Placental epithelial cell (primary cell): ENCODE results near the gene SARM1. TPM values are rescaled to one million over a fixed set of nuclear protein-coding genes. Genes with fewer than 3 reads are reported as not detected.

Experiments used
- total RNA-seq: library from RNA; depleted of rRNA; stranded (reverse); fragments of >200 nt; gene quantifications from 2 replicates; pipeline ENCODE4 v1.2.3, GENCODE V29; 2012

Gene SARM1
- 1.8 and 4.7 TPM in 2 replicates for total RNA-seq

GRCh38 chr17:28371245-28372202 lies at the start of gene SARM1:
SARM1 (plus strand) TSS chr17:28371694; CDS start chr17:28372033, 339 bp downstream.

GRCh38 chr17:28335201-28335958 lies 36.1 kb upstream of the SARM1 start, which contains the start of the genes IFT20 and TNFAIP1:
IFT20 (minus strand) TSS chr17:28335472; CDS start chr17:28331985, 3,487 bp downstream.
TNFAIP1 (plus strand) TSS chr17:28335761; CDS start chr17:28339522, 3,761 bp downstream.

GRCh38 chr17:28357061-28357900 lies 14.2 kb upstream of the SARM1 start, which contains the start of gene POLDIP2:
POLDIP2 (minus strand) TSS chr17:28357527; CDS start chr17:28357448, 79 bp downstream.

GRCh38 chr17:28364665-28365363 lies 6.7 kb upstream of the SARM1 start, which contains the start of gene SEBOX:
SEBOX (minus strand) TSS chr17:28365199; CDS start chr17:28365151, 48 bp downstream.

GRCh38 chr17:28370035-28370743 lies 1.3 kb upstream of the SARM1 start, which contains the start of gene VTN:
VTN (minus strand) TSS chr17:28370307; CDS start chr17:28370203, 104 bp downstream.

GRCh38 chr17:28405632-28406472 lies 34.4 kb downstream of the SARM1 start, which contains the start of gene SLC46A1:
SLC46A1 (minus strand) TSS chr17:28406212; CDS start chr17:28406114, 98 bp downstream.

Other genes starting within 250 kb of the SARM1 start
- 11.8 and 11.9 TPM in 2 replicates for gene TMEM97, start 52.5 kb upstream of the SARM1 start, total RNA-seq
- gene IFT20, start 36.2 kb upstream of the SARM1 start, total RNA-seq, result 53.5 and 58.5 TPM in 2 replicates
- 38.5 and 72.3 TPM in 2 replicates for gene TNFAIP1, start 35.9 kb upstream of the SARM1 start, total RNA-seq
- 47.9 and 92.5 TPM in 2 replicates for gene POLDIP2, start 14.2 kb upstream of the SARM1 start, total RNA-seq
- gene SEBOX, start 6.5 kb upstream of the SARM1 start, total RNA-seq, result not detected in 2 replicates
- gene VTN, start 1.4 kb upstream of the SARM1 start, total RNA-seq, result under 0.01 and 0.54 TPM in 2 replicates
- gene SLC46A1, start 34.5 kb downstream of the SARM1 start, total RNA-seq, result 6.3 and 7.4 TPM in 2 replicates
- gene SLC13A2, start 102.0 kb downstream of the SARM1 start, total RNA-seq, result not detected in 2 replicates
- gene FOXN1, start 134.7 kb downstream of the SARM1 start, total RNA-seq, result not detected in 2 replicates
- gene UNC119, start 180.9 kb downstream of the SARM1 start, total RNA-seq, result 19.2 and 23.3 TPM in 2 replicates
- 73.8 and 95.4 TPM in 2 replicates for gene PIGS, start 199.8 kb downstream of the SARM1 start, total RNA-seq
- gene ALDOC, start 205.2 kb downstream of the SARM1 start, total RNA-seq, result 19.6 and 25.2 TPM in 2 replicates
- 8.6 and 12.8 TPM in 2 replicates for gene SPAG5, start 227.3 kb downstream of the SARM1 start, total RNA-seq
- 5.9 and 7.9 TPM in 2 replicates for gene RSKR, start 242.5 kb downstream of the SARM1 start, total RNA-seq